Omental fat pad (tissue), 4 donors: ENCODE results near the gene MAP4K4. TPM values are rescaled to one million over a fixed set of nuclear protein-coding genes. Genes with fewer than 3 reads are reported as not detected.

ENCODE experiments used
- ATAC-seq: fragments of 150-250 bp; one replicate; pipeline ENCODE4 v1.9.1; 2016; ENCODE audit warnings: mild to moderate bottlenecking, moderate library complexity; ENCODE audit not compliant: low FRiP score
- DNase-seq: peaks from one replicate; pipeline ENCODE4 v3.0.0-alpha.2; 2019; ENCODE audit warnings: low spot score
- total RNA-seq, 4 donors: library from RNA; depleted of rRNA; stranded (reverse); fragments of >200 nt; gene quantifications; one replicate each; pipeline ENCODE4 v1.1.0, GENCODE V29; 2016
- TF ChIP-seq, protein P1 (sequence below), 3 donors: fragments of 450-650 bp; IDR thresholded peaks; one replicate each; pipeline ENCODE4 v1.5.1; 2016 to 2017; ENCODE audit warnings: antibody characterized with exemption in 3 of 3, mild to moderate bottlenecking in 3 of 3, moderate library complexity in 2 of 3

Gene MAP4K4
- total RNA-seq, 4 donors from 2014 or later = 85.9 to 199 (median 110) TPM

- DNase-seq (no peak), ATAC-seq (no peak)
- TF ChIP-seq, protein P1, sequence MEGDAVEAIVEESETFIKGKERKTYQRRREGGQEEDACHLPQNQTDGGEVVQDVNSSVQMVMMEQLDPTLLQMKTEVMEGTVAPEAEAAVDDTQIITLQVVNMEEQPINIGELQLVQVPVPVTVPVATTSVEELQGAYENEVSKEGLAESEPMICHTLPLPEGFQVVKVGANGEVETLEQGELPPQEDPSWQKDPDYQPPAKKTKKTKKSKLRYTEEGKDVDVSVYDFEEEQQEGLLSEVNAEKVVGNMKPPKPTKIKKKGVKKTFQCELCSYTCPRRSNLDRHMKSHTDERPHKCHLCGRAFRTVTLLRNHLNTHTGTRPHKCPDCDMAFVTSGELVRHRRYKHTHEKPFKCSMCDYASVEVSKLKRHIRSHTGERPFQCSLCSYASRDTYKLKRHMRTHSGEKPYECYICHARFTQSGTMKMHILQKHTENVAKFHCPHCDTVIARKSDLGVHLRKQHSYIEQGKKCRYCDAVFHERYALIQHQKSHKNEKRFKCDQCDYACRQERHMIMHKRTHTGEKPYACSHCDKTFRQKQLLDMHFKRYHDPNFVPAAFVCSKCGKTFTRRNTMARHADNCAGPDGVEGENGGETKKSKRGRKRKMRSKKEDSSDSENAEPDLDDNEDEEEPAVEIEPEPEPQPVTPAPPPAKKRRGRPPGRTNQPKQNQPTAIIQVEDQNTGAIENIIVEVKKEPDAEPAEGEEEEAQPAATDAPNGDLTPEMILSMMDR (IDR thresholded peaks at IDR 0.05) = no peak
These were observed 186.9 kb downstream of the MAP4K4 start for GRCh38 chr2:101884423-101884822.

DNA sequence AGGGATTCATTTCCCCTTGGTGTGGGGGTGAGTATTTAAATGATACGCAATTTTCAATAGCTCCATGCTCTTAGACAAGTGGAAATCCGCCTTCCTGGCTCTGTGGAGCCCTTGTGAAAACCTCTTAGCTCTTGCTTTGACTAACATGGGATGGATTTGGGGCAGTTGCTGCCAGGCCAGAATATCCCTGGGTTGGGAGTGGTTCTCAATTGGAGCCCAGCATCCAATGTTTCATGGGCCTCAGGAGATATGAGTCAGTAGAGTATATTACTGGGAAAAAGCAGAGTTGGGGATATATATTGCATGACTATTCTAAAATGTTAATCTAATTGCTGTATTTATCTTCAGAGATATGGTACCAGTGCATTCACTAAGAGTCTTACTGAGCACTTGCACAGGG is 189.8 kb downstream of the MAP4K4 start:
- no peak for ATAC-seq
- no peak for DNase-seq
- TF ChIP-seq, protein P1 (IDR thresholded peaks at IDR 0.05) = no peak

DNA sequence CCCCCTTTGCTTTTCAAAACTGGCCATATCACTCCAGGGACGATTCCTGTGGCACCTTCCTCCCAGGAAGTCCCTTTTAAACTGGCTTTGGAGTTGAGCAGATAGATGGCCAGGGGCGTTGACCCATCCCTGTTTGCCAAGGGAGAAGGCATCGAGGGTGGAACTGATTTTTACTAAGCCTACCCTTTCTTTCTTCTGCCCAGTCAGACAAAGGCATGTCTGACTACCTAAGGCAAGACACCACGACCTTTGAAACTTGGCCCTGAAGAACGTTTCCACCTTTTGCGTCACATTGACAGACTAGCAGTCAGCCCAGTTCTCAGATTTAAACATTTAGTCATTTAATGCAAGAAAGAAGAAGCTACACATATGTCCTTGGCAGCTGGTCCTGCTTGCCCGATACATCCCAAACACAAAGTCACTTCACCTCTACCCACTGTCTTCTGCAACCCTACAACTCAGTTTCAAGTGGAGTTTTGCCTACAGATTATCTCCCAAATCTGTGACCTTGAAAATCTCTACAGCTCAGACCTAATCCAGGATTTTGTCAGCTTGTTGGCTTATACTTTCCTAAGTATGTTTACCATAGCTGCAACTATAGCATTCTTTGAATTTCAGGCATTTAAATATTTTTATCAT is 192.1 kb downstream of the MAP4K4 start:
- TF ChIP-seq, protein P1 (IDR thresholded peaks at IDR 0.05) = no peak
- no peak for ATAC-seq
- DNase-seq = no peak

DNA sequence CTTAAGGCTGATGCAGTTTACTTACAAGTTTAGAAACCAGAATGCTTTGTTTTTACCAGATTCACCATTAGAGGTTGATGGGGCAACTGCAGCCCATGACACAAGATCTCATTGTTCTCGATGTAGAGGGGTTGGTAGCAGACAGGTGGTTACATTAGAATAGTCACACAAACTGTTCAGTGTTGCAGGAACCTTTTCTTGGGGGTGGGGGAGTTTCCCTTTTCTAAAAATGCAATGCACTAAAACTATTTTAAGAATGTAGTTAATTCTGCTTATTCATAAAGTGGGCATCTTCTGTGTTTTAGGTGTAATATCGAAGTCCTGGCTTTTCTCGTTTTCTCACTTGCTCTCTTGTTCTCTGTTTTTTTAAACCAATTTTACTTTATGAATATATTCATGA is 194.9 kb downstream of the MAP4K4 start:
- DNase-seq (no peak), ATAC-seq (no peak)
- TF ChIP-seq, protein P1 (IDR thresholded peaks at IDR 0.05) = no peak

- TF ChIP-seq, protein P1 (IDR thresholded peaks at IDR 0.05) = no peak
- no peak for DNase-seq
- no peak for ATAC-seq
These were observed 196.3 kb downstream of the MAP4K4 start for GRCh38 chr2:101893681-101894381.

GRCh38 chr2:101895039-101895438 is 197.5 kb downstream of the MAP4K4 start:
- TF ChIP-seq, protein P1 (IDR thresholded peaks at IDR 0.05) = no peak
- DNase-seq (no peak), ATAC-seq (no peak)

DNA sequence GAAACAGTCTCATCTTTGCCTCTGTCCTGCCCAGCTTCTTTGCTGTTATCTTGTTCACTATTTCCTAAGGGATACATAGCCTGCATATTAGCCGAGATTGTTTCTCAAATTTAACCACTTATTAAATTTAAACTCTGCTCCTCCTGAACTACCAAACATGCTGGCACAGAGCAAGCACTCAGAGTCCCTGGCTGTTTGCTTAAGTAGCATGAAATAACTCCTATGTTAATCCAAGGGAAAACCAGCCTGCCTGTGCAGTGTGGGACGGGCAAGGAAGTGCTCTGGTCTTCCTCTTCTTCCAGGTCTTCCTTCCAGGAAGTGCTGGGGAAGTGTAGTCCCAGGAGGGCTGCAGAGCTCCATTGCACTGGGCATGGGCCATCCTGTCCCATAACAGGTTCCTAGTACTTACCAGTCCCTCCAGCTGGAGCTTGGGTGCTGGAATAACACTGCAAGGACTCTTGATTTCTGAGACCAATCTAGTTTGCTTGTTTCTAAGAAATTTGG is 198.4 kb downstream of the MAP4K4 start:
- TF ChIP-seq, protein P1 (IDR thresholded peaks at IDR 0.05) = no peak
- DNase-seq = no peak
- ATAC-seq = no peak
